Fibroblast of mammary gland (primary cell): ENCODE results near the gene PLCD1.

ENCODE experiments used
- DNase-seq: peaks from one replicate; pipeline ENCODE4 v3.0.0-alpha.2; 2010; ENCODE audit warnings: low read depth
- H3K4me3 ChIP-seq: 2 replicates; pipeline ENCODE4 v1.5.1; 2011; ENCODE audit warnings: low read depth, mild to moderate bottlenecking, low read length, moderate library complexity; ENCODE audit not compliant: control insufficient read depth
- CTCF ChIP-seq: conservative IDR thresholded peaks from 2 replicates; pipeline ENCODE4 v1.5.1; 2011; ENCODE audit warnings: low read depth, low read length, inconsistent platforms; ENCODE audit not compliant: control insufficient read depth, insufficient read depth

Gene PLCD1

GRCh38 chr3:38020342-38020726 lies 9.1 kb downstream of the PLCD1 start:
- no peak for DNase-seq
- no peak overlapping the region for H3K4me3 ChIP-seq
- TF ChIP-seq CTCF: no peak

- no peak overlapping the region for H3K4me3 ChIP-seq
- DNase-seq: no peak
- no peak for TF ChIP-seq CTCF
Observed at GRCh38 chr3:38019658-38020341, 9.6 kb downstream of the PLCD1 start.

GRCh38 chr3:38018296-38019266 lies 10.9 kb downstream of the PLCD1 start:
- no peak for DNase-seq
- TF ChIP-seq CTCF: no peak
- no peak overlapping the region for H3K4me3 ChIP-seq

- no peak for DNase-seq
- TF ChIP-seq CTCF: no peak
- no peak overlapping the region for H3K4me3 ChIP-seq
Observed at GRCh38 chr3:38017445-38018295, 11.8 kb downstream of the PLCD1 start.

- no peak for TF ChIP-seq CTCF
- no peak overlapping the region for H3K4me3 ChIP-seq
Observed at GRCh38 chr3:38016847-38017444, 12.5 kb downstream of the PLCD1 start.

GRCh38 chr3:38016410-38016809 lies 13.0 kb downstream of the PLCD1 start:
- DNase-seq: no peak
- TF ChIP-seq CTCF: no peak
- H3K4me3 ChIP-seq: no peak overlapping the region

More at GRCh38 chr3:38016847-38017444, 12.5 kb downstream of the PLCD1 start:
- DNase-seq: no peak
